Measurements from ENCODE around the gene VPS16. TPM values are rescaled to one million over a fixed set of nuclear protein-coding genes. Genes with fewer than 3 reads are reported as not detected.

VPS16 gene
- total RNA-seq, 4 donors from 2014 or later = 17.9 to 51.3 (median 31.9) TPM

DNA sequence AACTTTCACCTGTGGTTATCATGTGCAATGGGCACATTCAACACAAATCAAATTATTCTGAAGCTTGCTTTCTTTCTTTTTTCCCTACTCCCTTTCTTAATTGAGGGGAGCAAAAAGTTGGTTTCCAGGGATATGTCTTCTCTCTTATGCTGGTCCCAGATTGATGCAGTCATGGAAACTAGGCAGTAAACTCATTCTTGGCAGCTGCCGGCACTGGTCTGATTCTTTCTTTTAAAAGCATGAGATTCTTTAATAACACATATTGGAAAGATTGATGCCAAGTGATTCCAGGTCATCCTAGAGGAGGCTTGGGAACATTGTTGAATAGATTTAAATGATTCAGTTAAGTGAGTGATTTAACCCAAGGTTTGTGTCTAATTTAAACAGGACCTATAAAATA, 61.7 kb downstream of the VPS16 start:
- Histone ChIP-seq H3K9me3 (no peaks in the 10 kb centered on the region), H3K27ac (no peak overlapping the region), H3K4me1 (peaks cover 3 to 19% (median 8%) of the 10 kb centered on the region in 4 donors), H3K4me3 (no peak overlapping the region), H3K36me3 (no peaks in the 10 kb centered on the region), H3K27me3 (no peaks in the 10 kb centered on the region)
- WGBS, 2 donors = 11 to 24% methylated on average over 1 of the region's 1 CpG
- DNase-seq (ENCODE audit: low spot score in 2 of 2) = no peak
- no peak for TF ChIP-seq EP300 (IDR thresholded peaks at IDR 0.05)
- TF ChIP-seq POLR2A (IDR thresholded peaks at IDR 0.05) = no peak
- TF ChIP-seq, protein P1, sequence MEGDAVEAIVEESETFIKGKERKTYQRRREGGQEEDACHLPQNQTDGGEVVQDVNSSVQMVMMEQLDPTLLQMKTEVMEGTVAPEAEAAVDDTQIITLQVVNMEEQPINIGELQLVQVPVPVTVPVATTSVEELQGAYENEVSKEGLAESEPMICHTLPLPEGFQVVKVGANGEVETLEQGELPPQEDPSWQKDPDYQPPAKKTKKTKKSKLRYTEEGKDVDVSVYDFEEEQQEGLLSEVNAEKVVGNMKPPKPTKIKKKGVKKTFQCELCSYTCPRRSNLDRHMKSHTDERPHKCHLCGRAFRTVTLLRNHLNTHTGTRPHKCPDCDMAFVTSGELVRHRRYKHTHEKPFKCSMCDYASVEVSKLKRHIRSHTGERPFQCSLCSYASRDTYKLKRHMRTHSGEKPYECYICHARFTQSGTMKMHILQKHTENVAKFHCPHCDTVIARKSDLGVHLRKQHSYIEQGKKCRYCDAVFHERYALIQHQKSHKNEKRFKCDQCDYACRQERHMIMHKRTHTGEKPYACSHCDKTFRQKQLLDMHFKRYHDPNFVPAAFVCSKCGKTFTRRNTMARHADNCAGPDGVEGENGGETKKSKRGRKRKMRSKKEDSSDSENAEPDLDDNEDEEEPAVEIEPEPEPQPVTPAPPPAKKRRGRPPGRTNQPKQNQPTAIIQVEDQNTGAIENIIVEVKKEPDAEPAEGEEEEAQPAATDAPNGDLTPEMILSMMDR (IDR thresholded peaks at IDR 0.05) = no peak

DNA sequence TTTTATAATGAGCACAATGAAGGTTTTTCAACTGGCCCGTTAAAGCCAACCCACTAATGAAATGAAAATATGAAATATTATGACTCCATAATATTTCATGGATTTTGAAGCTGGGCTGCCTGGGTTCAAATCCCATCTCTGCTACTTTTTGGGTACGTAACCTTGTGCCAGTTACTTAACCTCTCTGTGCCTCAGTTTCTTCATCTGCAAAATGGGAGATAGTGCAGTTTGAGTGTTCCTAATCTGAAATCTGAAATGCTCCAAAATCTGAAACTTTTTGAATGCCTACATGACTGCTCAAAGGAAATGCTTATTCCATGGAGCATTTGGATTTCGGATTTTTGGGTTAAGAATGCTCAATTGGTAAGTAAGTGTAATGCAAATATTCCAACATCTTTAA, 62.3 kb downstream of the VPS16 start:
- no peaks in the 10 kb centered on the region for H3K27me3 ChIP-seq
- H3K27ac ChIP-seq = no peak overlapping the region
- no peak for DNase-seq (ENCODE audit: low spot score in 2 of 2)
- peaks cover 3 to 22% (median 8%) of the 10 kb centered on the region in 4 donors for H3K4me1 ChIP-seq
- WGBS, 2 donors = 82 to 84% methylated on average over 3 of the region's 3 CpGs
- TF ChIP-seq EP300 (IDR thresholded peaks at IDR 0.05) = no peak
- H3K9me3 ChIP-seq = no peaks in the 10 kb centered on the region
- H3K36me3 ChIP-seq = no peaks in the 10 kb centered on the region
- H3K4me3 ChIP-seq = no peak overlapping the region

DNA sequence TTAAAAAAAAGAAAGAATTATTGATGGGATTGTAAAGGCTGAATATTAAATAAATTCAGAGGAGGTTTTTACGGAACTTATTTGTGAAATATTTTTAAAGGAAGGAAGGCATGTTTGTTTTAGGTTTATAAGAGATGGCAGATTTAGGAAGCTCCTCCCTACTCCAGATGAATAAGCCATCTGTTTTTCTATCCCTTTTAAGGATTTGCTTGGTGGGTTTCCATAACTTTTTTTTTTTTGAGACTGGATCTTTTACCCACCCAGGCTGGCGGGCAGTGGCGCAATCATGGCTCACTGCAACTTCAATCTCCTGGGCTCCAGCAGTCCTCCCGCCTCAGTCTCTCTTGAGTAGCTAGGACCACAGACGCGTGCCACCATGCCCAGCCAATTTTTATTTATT, 63.1 kb downstream of the VPS16 start:
- TF ChIP-seq EP300 (IDR thresholded peaks at IDR 0.05) (no peak), POLR2A (IDR thresholded peaks at IDR 0.05) (no peak)
- TF ChIP-seq, protein P1 (IDR thresholded peaks at IDR 0.05) = no peak
- no peaks in the 10 kb centered on the region for H3K9me3 ChIP-seq
- H3K27ac ChIP-seq = no peak overlapping the region
- 90 to 94% methylated on average over 6 of the region's 6 CpGs for WGBS, 2 donors
- H3K4me1 ChIP-seq = peaks cover 3 to 25% (median 8%) of the 10 kb centered on the region in 4 donors
- H3K36me3 ChIP-seq = no peaks in the 10 kb centered on the region
- no peak overlapping the region for H3K4me3 ChIP-seq
- DNase-seq (ENCODE audit: low spot score in 2 of 2) = no peak
- H3K27me3 ChIP-seq = no peaks in the 10 kb centered on the region

DNA sequence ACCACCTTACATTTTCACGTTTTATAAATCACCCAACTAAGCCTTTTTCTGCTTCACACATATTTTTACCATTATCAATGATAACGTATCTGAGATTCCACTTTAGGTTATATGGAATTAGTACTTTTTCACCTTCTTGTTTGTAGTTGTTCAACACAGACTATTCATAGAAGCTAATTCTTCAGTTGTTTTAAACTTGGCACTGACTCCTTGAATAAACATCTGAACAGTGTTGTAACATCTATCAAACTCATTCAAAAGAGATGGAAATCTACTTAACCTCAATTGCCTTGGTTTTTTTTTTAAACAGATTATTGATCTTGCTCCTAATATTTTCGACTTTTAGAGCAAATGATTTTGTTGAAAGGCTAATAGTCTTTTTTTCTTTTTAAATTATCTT, 67.0 kb downstream of the VPS16 start:
- Histone ChIP-seq H3K36me3 (no peaks in the 10 kb centered on the region), H3K4me1 (peaks cover 0 to 9% (median 0%) of the 10 kb centered on the region in 4 donors), H3K27me3 (no peaks in the 10 kb centered on the region), H3K4me3 (no peak overlapping the region), H3K27ac (no peak overlapping the region), H3K9me3 (no peaks in the 10 kb centered on the region)
- WGBS, 2 donors = 50 to 54% methylated on average over 3 of the region's 3 CpGs
- no peak for DNase-seq (ENCODE audit: low spot score in 2 of 2)
- TF ChIP-seq POLR2A (IDR thresholded peaks at IDR 0.05) = no peak
- TF ChIP-seq EP300 (IDR thresholded peaks at IDR 0.05) = no peak
- TF ChIP-seq, protein P1 (IDR thresholded peaks at IDR 0.05) = no peak

DNA sequence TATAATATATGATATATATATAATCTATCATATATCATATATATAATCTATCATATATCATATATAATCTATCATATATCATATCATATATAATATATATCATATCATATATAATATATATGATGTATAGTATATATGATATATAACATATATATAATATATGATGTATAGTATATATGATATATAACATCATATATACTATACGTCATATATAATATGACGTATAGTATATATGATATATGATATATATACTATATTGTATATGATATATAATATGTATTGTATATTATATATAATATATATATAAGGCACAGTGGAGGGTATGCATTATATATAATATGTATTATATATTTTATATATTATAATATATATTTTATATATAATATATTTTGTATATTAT, 69.4 kb downstream of the VPS16 start:
- 100% methylated on average over 1 to 2 of the region's 2 CpGs for WGBS, 2 donors
- TF ChIP-seq POLR2A (IDR thresholded peaks at IDR 0.05) = no peak
- TF ChIP-seq EP300 (IDR thresholded peaks at IDR 0.05) = no peak
- TF ChIP-seq, protein P1 (IDR thresholded peaks at IDR 0.05) = no peak
- no peak for DNase-seq (ENCODE audit: low spot score in 2 of 2)
- no peaks in the 10 kb centered on the region for H3K36me3 ChIP-seq
- no peak overlapping the region for H3K27ac ChIP-seq
- H3K27me3 ChIP-seq = no peaks in the 10 kb centered on the region
- peaks cover 0 to 6% (median 0%) of the 10 kb centered on the region in 4 donors for H3K4me1 ChIP-seq
- no peak overlapping the region for H3K4me3 ChIP-seq
- H3K9me3 ChIP-seq = no peaks in the 10 kb centered on the region

- no peak for DNase-seq (ENCODE audit: low spot score in 2 of 2)
- TF ChIP-seq, protein P1 (IDR thresholded peaks at IDR 0.05) = no peak
- TF ChIP-seq EP300 (IDR thresholded peaks at IDR 0.05) (no peak), POLR2A (IDR thresholded peaks at IDR 0.05) (no peak)
- no peak overlapping the region for H3K4me3 ChIP-seq
- H3K4me1 ChIP-seq = peaks cover 0 to 6% (median 0%) of the 10 kb centered on the region in 4 donors
- no peaks in the 10 kb centered on the region for H3K9me3 ChIP-seq
- H3K27me3 ChIP-seq = no peaks in the 10 kb centered on the region
- H3K27ac ChIP-seq = no peak overlapping the region
- H3K36me3 ChIP-seq = peaks cover 0 to 6% (median 0%) of the 10 kb centered on the region in 3 donors
Observed at GRCh38 chr20:2911200-2911599, 70.7 kb downstream of the VPS16 start.
